HEK293 (cell line): ENCODE results near the gene EGFLAM.

ENCODE experiments used
- CTCF ChIA-PET: fragments of 350-600 bp; formaldehyde crosslinking; extraction: SDS; loops from one replicate; lab custom pipeline; 2021; ENCODE audit warnings: antibody characterized with exemption; lab: Yijun Ruan, JAX
- POLR2A ChIA-PET: fragments of 300-600 bp; formaldehyde crosslinking; extraction: SDS; loops from one replicate; lab custom pipeline; 2020; ENCODE audit warnings: antibody characterized with exemption, inconsistent platforms; lab: Yijun Ruan, JAX
- H3K27ac ChIP-seq: fragments of 200-500 bp; sonication (Bioruptor generic); 2 replicates; pipeline ENCODE4 v1.5.1; 2014; ENCODE audit warnings: low read depth, low read length, control low read depth, inconsistent platforms; ENCODE audit errors: extremely low read depth
- H3K36me3 ChIP-seq, 2 experiments: fragments of 200-500 bp in 1 of 2; sonication (Bioruptor generic) in 1 of 2; 1 replicate in 1 of 2; 2 replicates in 1 of 2; pipeline ENCODE4 v1.5.1; 2014 to 2017; ENCODE audit warnings: inconsistent platforms in 2 of 2, low read length in 2 of 2; ENCODE audit not compliant: control insufficient read depth in 2 of 2, insufficient read depth in 1 of 2
- H3K4me1 ChIP-seq: fragments of 200-500 bp; sonication (Bioruptor generic); 2 replicates; pipeline ENCODE4 v1.5.1; 2014; ENCODE audit warnings: mild to moderate bottlenecking, low read length, inconsistent platforms; ENCODE audit not compliant: control insufficient read depth, insufficient read depth
- H3K4me3 ChIP-seq: 2 replicates; pipeline ENCODE4 v1.5.1; 2011; ENCODE audit warnings: low read depth, mild to moderate bottlenecking, control low read depth, low read length, moderate library complexity
- H3K9me3 ChIP-seq: fragments of 200-500 bp; sonication (Bioruptor generic); 2 replicates; pipeline ENCODE4 v1.5.1; 2014; ENCODE audit warnings: low read depth, low read length, inconsistent platforms; ENCODE audit not compliant: control insufficient read depth, insufficient read depth
- BCL11A ChIP-seq: fragments of 450-650 bp; formaldehyde crosslinking; IDR thresholded peaks from 2 replicates; pipeline ENCODE4 v1.5.1; 2016; ENCODE audit warnings: low read depth, missing biosample characterization, missing genetic modification characterization
- GFI1B ChIP-seq: fragments of 450-650 bp; formaldehyde crosslinking; IDR thresholded peaks from 2 replicates; pipeline ENCODE4 v1.5.1; 2016; ENCODE audit warnings: missing biosample characterization, missing genetic modification characterization
- SP7 ChIP-seq: fragments of 450-650 bp; formaldehyde crosslinking; IDR thresholded peaks from 2 replicates; pipeline ENCODE4 v1.5.1; 2016; ENCODE audit warnings: missing biosample characterization, missing genetic modification characterization
- TSHZ1 ChIP-seq: fragments of 450-650 bp; formaldehyde crosslinking; IDR thresholded peaks from 2 replicates; pipeline ENCODE4 v1.5.1; 2016; ENCODE audit warnings: missing biosample characterization, missing genetic modification characterization, borderline replicate concordance
- WT1 ChIP-seq: fragments of 450-650 bp; formaldehyde crosslinking; IDR thresholded peaks from 2 replicates; pipeline ENCODE4 v1.5.1; 2016; ENCODE audit warnings: missing biosample characterization, missing genetic modification characterization
- YY1 ChIP-seq: fragments of 450-650 bp; formaldehyde crosslinking; IDR thresholded peaks from 2 replicates; pipeline ENCODE4 v1.5.1; 2018; ENCODE audit warnings: missing biosample characterization, missing genetic modification characterization
- ZBTB48 ChIP-seq: fragments of 450-650 bp; formaldehyde crosslinking; IDR thresholded peaks from 2 replicates; pipeline ENCODE4 v1.5.1; 2016; ENCODE audit warnings: missing biosample characterization, missing genetic modification characterization
- ZFHX2 ChIP-seq: fragments of 450-650 bp; formaldehyde crosslinking; conservative IDR thresholded peaks from 2 replicates; pipeline ENCODE4 v1.5.1; 2016; ENCODE audit warnings: missing biosample characterization, missing genetic modification characterization
- ZFP3 ChIP-seq: fragments of 450-650 bp; formaldehyde crosslinking; IDR thresholded peaks from 2 replicates; pipeline ENCODE4 v1.5.1; 2016; ENCODE audit warnings: low read depth, missing biosample characterization, missing genetic modification characterization
- ZNF157 ChIP-seq: fragments of 450-650 bp; formaldehyde crosslinking; IDR thresholded peaks from 2 replicates; pipeline ENCODE4 v1.5.1; 2016; ENCODE audit warnings: missing biosample characterization, missing genetic modification characterization
- ZNF521 ChIP-seq: fragments of 450-650 bp; formaldehyde crosslinking; IDR thresholded peaks from 2 replicates; pipeline ENCODE4 v1.5.1; 2017; ENCODE audit warnings: missing biosample characterization, mild to moderate bottlenecking, missing genetic modification characterization
- ZNF629 ChIP-seq: fragments of 450-650 bp; formaldehyde crosslinking; IDR thresholded peaks from 2 replicates; pipeline ENCODE4 v1.5.1; 2017; ENCODE audit warnings: missing biosample characterization, missing genetic modification characterization
- ZNF701 ChIP-seq: fragments of 450-650 bp; formaldehyde crosslinking; IDR thresholded peaks from 2 replicates; pipeline ENCODE4 v1.5.1; 2016; ENCODE audit warnings: missing biosample characterization, missing genetic modification characterization
- ZSCAN5A ChIP-seq: fragments of 450-650 bp; formaldehyde crosslinking; IDR thresholded peaks from 2 replicates; pipeline ENCODE4 v1.5.1; 2016; ENCODE audit warnings: missing biosample characterization, missing genetic modification characterization
- TF ChIP-seq, protein P1 (sequence below): fragments of 450-650 bp; formaldehyde crosslinking; conservative IDR thresholded peaks from 2 replicates; pipeline ENCODE4 v1.5.1; 2016; ENCODE audit warnings: low read depth, missing biosample characterization, missing genetic modification characterization
- TF ChIP-seq, protein P2 (sequence below): fragments of 450-650 bp; formaldehyde crosslinking; IDR thresholded peaks from 2 replicates; pipeline ENCODE4 v1.5.1; 2016; ENCODE audit warnings: missing biosample characterization, missing genetic modification characterization

EGFLAM gene

DNA sequence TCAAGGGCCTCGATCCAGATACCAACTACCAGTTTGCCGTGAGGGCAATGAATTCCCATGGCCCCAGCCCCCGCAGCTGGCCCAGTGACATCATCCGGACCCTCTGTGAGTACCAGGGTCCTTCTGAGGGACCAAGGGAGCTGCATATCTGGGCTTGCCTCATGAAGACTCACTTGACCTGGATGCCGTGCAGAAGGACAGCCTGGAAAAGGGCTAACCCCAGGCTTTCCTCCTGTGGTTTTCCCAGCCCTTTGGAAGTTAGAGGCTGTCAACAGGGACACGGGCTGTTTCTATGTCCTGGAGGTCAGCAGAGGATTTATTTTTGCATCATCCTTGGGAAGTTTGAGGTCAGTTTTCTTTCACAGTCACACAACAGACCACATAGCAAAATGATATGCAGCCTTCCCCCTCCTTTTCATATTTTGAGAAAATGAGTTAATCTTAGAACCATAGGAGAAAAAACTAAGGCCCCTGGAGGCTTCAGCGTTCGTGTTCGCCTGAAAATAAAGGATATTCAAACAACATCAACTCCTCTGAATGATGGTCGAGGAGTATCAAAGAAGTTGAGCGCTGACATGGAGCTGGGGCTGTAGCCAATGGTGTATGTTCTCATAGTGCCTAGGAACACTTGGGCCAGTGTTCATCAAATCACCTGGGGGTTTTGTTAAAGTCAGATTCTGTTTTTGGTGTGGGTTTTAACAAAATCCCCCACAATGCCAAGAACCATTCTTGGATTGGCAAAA is 112.2 kb downstream of the EGFLAM start:
- H3K4me1 ChIP-seq = no peaks in the 10 kb centered on the region; the same call in 1 of the 2 replicates
- ChIA-PET CTCF (no interaction called here), POLR2A (no interaction called here)
- no peaks in the 10 kb centered on the region for H3K9me3 ChIP-seq
- TF ChIP-seq, protein P1, sequence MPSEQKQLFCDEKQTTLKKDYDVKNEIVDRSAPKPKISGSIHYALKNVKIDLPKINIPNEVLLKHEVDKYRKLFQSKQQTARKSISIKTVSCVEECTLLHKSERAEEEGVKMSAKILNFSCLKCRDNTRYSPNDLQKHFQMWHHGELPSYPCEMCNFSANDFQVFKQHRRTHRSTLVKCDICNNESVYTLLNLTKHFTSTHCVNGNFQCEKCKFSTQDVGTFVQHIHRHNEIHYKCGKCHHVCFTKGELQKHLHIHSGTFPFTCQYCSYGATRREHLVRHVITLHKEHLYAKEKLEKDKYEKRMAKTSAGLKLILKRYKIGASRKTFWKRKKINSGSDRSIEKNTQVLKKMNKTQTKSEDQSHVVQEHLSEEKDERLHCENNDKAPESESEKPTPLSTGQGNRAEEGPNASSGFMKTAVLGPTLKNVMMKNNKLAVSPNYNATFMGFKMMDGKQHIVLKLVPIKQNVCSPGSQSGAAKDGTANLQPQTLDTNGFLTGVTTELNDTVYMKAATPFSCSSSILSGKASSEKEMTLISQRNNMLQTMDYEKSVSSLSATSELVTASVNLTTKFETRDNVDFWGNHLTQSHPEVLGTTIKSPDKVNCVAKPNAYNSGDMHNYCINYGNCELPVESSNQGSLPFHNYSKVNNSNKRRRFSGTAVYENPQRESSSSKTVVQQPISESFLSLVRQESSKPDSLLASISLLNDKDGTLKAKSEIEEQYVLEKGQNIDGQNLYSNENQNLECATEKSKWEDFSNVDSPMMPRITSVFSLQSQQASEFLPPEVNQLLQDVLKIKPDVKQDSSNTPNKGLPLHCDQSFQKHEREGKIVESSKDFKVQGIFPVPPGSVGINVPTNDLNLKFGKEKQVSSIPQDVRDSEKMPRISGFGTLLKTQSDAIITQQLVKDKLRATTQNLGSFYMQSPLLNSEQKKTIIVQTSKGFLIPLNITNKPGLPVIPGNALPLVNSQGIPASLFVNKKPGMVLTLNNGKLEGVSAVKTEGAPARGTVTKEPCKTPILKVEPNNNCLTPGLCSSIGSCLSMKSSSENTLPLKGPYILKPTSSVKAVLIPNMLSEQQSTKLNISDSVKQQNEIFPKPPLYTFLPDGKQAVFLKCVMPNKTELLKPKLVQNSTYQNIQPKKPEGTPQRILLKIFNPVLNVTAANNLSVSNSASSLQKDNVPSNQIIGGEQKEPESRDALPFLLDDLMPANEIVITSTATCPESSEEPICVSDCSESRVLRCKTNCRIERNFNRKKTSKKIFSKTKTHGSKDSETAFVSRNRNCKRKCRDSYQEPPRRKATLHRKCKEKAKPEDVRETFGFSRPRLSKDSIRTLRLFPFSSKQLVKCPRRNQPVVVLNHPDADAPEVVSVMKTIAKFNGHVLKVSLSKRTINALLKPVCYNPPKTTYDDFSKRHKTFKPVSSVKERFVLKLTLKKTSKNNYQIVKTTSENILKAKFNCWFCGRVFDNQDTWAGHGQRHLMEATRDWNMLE (tag by site-specific recombination) = no peak
- TF ChIP-seq ZNF629 (tag by site-specific recombination) (no peak), SP7 (tag by site-specific recombination) (no peak), ZFP3 (tag by site-specific recombination) (no peak), TSHZ1 (tag by site-specific recombination) (no peak), BCL11A (tag by site-specific recombination) (no peak), GFI1B (tag by site-specific recombination) (no peak), ZNF521 (tag by site-specific recombination) (no peak), ZSCAN5A (no peak), WT1 (tag by site-specific recombination) (no peak), ZFHX2 (tag by site-specific recombination) (no peak), ZNF701 (tag by site-specific recombination) (no peak), ZNF157 (no peak), ZBTB48 (no peak), YY1 (tag by site-specific recombination) (no peak)
- TF ChIP-seq, protein P2, sequence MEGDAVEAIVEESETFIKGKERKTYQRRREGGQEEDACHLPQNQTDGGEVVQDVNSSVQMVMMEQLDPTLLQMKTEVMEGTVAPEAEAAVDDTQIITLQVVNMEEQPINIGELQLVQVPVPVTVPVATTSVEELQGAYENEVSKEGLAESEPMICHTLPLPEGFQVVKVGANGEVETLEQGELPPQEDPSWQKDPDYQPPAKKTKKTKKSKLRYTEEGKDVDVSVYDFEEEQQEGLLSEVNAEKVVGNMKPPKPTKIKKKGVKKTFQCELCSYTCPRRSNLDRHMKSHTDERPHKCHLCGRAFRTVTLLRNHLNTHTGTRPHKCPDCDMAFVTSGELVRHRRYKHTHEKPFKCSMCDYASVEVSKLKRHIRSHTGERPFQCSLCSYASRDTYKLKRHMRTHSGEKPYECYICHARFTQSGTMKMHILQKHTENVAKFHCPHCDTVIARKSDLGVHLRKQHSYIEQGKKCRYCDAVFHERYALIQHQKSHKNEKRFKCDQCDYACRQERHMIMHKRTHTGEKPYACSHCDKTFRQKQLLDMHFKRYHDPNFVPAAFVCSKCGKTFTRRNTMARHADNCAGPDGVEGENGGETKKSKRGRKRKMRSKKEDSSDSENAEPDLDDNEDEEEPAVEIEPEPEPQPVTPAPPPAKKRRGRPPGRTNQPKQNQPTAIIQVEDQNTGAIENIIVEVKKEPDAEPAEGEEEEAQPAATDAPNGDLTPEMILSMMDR (tag by site-specific recombination) = no peak
- H3K4me3 ChIP-seq = no peak overlapping the region
- no peaks in the 10 kb centered on the region for H3K36me3 ChIP-seq
- no peak overlapping the region for H3K27ac ChIP-seq
